DOHH2 (cell line): ENCODE results near the gene SAMD14.

Experiments used
- H3F3A ChIP-seq: fragments of 200-600 bp; sonication (generic), shearing (Covaris generic); 2 replicates; pipeline ENCODE4 v1.6.0; 2016; ENCODE audit warnings: antibody characterized with exemption, mild to moderate bottlenecking; ENCODE audit not compliant: control insufficient read depth, insufficient read depth
- H3K27ac ChIP-seq: fragments of 200-600 bp; sonication (generic); 2 replicates; pipeline ENCODE4 v1.5.1; 2014; ENCODE audit warnings: low read depth, mild to moderate bottlenecking, low read length, moderate library complexity
- H3K27me3 ChIP-seq: fragments of 200-600 bp; sonication (generic); 2 replicates; pipeline ENCODE4 v1.6.1; 2014; ENCODE audit warnings: mild to moderate bottlenecking, low read length, mixed read lengths; ENCODE audit not compliant: control insufficient read depth
- H3K36me3 ChIP-seq: fragments of 200-600 bp; sonication (generic); 2 replicates; pipeline ENCODE4 v1.6.1; 2014; ENCODE audit warnings: mild to moderate bottlenecking, low read length, moderate library complexity, mixed read lengths; ENCODE audit not compliant: control insufficient read depth
- H3K4me1 ChIP-seq: fragments of 200-600 bp; sonication (generic); 2 replicates; pipeline ENCODE4 v1.6.1; 2014; ENCODE audit warnings: mild to moderate bottlenecking, low read length, mixed read lengths; ENCODE audit not compliant: control insufficient read depth
- H3K4me2 ChIP-seq: fragments of 200-600 bp; sonication (generic); 2 replicates; pipeline ENCODE4 v1.6.0; 2014; ENCODE audit warnings: mild to moderate bottlenecking, low read length, moderate library complexity
- H3K4me3 ChIP-seq: fragments of 200-600 bp; sonication (generic); 2 replicates; pipeline ENCODE4 v1.5.1; 2014; ENCODE audit warnings: mild to moderate bottlenecking, low read length, mixed read lengths
- H3K79me2 ChIP-seq: fragments of 200-600 bp; sonication (generic); 2 replicates; pipeline ENCODE4 v1.6.1; 2014; ENCODE audit warnings: mild to moderate bottlenecking, low read length, mixed read lengths; ENCODE audit not compliant: control insufficient read depth
- H3K9me2 ChIP-seq: fragments of 200-600 bp; sonication (generic); replicated peaks from 2 replicates; pipeline ENCODE4 v1.6.1; 2014; ENCODE audit warnings: mild to moderate bottlenecking, low read length, mixed read lengths; ENCODE audit not compliant: control insufficient read depth
- H3K9me3 ChIP-seq: fragments of 200-600 bp; sonication (generic); 2 replicates; pipeline ENCODE4 v1.6.1; 2014; ENCODE audit warnings: antibody characterized with exemption, low read length, mixed read lengths; ENCODE audit not compliant: control insufficient read depth, insufficient read depth
- H4K20me1 ChIP-seq: fragments of 200-600 bp; sonication (generic); 2 replicates; pipeline ENCODE4 v1.6.0; 2014; ENCODE audit warnings: low read depth, mild to moderate bottlenecking, antibody characterized with exemption, low read length, moderate library complexity; ENCODE audit not compliant: control insufficient read depth, insufficient read depth
- CTCF ChIP-seq: fragments of 200-600 bp; sonication (generic); IDR thresholded peaks from one replicate; pipeline ENCODE4 v1.5.1; 2014; ENCODE audit warnings: antibody characterized with exemption, mild to moderate bottlenecking, low read depth, low read length; ENCODE audit not compliant: poor library complexity, severe bottlenecking
- EZH2phosphoT487 ChIP-seq: fragments of 200-600 bp; sonication (generic); IDR thresholded peaks from 2 replicates; pipeline ENCODE4 v1.6.1; 2017; ENCODE audit warnings: borderline replicate concordance, mild to moderate bottlenecking, antibody characterized with exemption, low read length, moderate library complexity, mixed read lengths

SAMD14 gene

GRCh38 chr17:50129728-50130558 is at the start of gene SAMD14:
Gene SAMD14 (minus strand): TSS chr17:50130160. CDS start chr17:50124959, 5,201 bp downstream.
- H3K27ac ChIP-seq, result no peak within 1 kb of the TSS
- H3K36me3 ChIP-seq, result peaks cover 9% of the 10 kb centered on the region
- no peaks in the 10 kb centered on the region for H3K79me2 ChIP-seq
- no peaks in the 10 kb centered on the region for H3K9me2 ChIP-seq
- peak within 1 kb of the TSS; percentile 51 for H3K4me2 ChIP-seq
- TF ChIP-seq CTCF (no peak), EZH2phosphoT487 (peak; percentile 94; the same call in 1 of the 2 replicates)
- no peaks in the 10 kb centered on the region for H3K9me3 ChIP-seq
- H4K20me1 ChIP-seq, result no peaks in the 10 kb centered on the region
- H3K4me3 ChIP-seq, result peak within 1 kb of the TSS; percentile 49; the same call in 1 of the 2 replicates
- peaks cover 6% of the 10 kb centered on the region; the same call in 1 of the 2 replicates for H3K4me1 ChIP-seq
- 0 out of 2 replicates have a peak, but pooled peaks cover 5% of the 10 kb centered on the region for H3F3A ChIP-seq
- peaks cover 41% of the 10 kb centered on the region for H3K27me3 ChIP-seq

DNA sequence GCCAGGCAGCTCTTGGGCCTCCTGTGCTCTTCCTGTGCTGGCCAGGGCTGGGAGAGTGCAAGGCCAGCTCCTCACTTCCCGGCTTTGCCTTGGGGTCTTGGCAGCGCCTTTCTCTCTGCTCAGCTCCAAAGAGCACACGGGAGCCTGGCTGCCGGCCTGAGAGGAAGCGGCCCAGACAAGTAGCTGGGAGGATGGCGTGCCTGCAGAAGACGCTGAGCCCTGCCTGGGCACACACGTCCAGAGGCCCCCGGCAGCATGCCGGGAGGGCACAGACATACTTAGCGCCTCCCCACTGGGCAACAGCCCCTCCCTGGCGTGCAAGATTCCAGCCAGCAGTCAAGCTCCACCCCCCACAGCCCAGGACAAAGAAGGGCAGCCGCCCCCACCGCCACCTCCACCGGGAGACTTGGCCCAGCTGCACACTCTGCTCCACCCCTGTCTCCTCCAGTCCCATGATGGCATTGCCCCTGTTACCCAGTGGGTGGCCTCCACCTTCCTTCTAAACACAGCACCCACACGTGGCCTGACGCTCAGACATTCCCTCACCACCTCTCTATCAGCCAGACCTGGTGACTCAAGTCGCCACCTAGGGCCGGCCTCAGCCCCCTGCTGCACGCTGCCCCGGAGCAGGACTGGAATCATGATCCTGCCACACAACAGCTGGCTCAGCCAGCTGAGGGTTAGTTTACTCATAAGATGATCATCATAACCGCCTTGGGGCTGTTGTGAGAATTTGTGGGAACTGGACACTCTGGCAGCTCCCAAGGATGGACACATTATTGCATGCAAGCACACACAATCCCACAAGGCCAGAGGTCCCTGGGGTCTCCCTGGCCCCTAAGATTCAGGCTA is 48.2 kb upstream of the SAMD14 start:
- no peaks in the 10 kb centered on the region for H3K9me3 ChIP-seq
- H3F3A ChIP-seq, result no peaks in the 10 kb centered on the region
- no peaks in the 10 kb centered on the region for H3K36me3 ChIP-seq
- H3K27ac ChIP-seq, result no peak overlapping the region
- H3K4me2 ChIP-seq, result peak overlapping the region; percentile 54
- H3K27me3 ChIP-seq, result no peaks in the 10 kb centered on the region
- TF ChIP-seq CTCF (peak; percentile 79), EZH2phosphoT487 (no peak)
- H3K9me2 ChIP-seq, result no peaks in the 10 kb centered on the region
- no peaks in the 10 kb centered on the region for H3K79me2 ChIP-seq
- no peak overlapping the region for H3K4me3 ChIP-seq
- peaks cover 15% of the 10 kb centered on the region for H3K4me1 ChIP-seq
- no peaks in the 10 kb centered on the region for H4K20me1 ChIP-seq

GRCh38 chr17:50177476-50177875 is 47.5 kb upstream of the SAMD14 start:
- H3K27ac ChIP-seq, result no peak overlapping the region
- H3K79me2 ChIP-seq, result no peaks in the 10 kb centered on the region
- TF ChIP-seq EZH2phosphoT487 (no peak), CTCF (no peak)
- H3K4me3 ChIP-seq, result no peak overlapping the region
- H3K4me2 ChIP-seq, result no peak overlapping the region
- peaks cover 9% of the 10 kb centered on the region for H3K4me1 ChIP-seq
- no peaks in the 10 kb centered on the region for H4K20me1 ChIP-seq
- no peaks in the 10 kb centered on the region for H3K9me2 ChIP-seq
- no peaks in the 10 kb centered on the region for H3K36me3 ChIP-seq
- H3K27me3 ChIP-seq, result no peaks in the 10 kb centered on the region
- H3F3A ChIP-seq, result no peaks in the 10 kb centered on the region
- H3K9me3 ChIP-seq, result no peaks in the 10 kb centered on the region
